Measurements from ENCODE around the gene MFRP. TPM values are rescaled to one million over a fixed set of nuclear protein-coding genes. Genes with fewer than 3 reads are reported as not detected.
A peak's percentile ranks its signal among the peaks of the same experiment; 100 is the strongest.

The MFRP gene
- total and polyA plus RNA-seq, 8 donors: not detected

GRCh38 chr11:119347940-119348605, 1.6 kb upstream of the MFRP start:
- Histone ChIP-seq H3K9me3 (no peaks in the 10 kb centered on the region), H3K4me3 (no peak overlapping the region), H3K4me1 (peaks cover 4 to 15% (median 6%) of the 10 kb centered on the region in 4 donors), H3K27me3 (peaks cover 0 to 12% (median 0%) of the 10 kb centered on the region in 3 donors), H3K36me3 (no peaks in the 10 kb centered on the region), H3K27ac (no peak overlapping the region)
- intact Hi-C loops (cut with DNase I; ENCODE audit: low total_unique reads): no loop called here
- 73 to 83% (median 79%) methylated on average over 16 of the region's 16 CpGs for WGBS, 5 donors
- DNase-seq: peak in 1 of 2 donors; percentile 5
- TF ChIP-seq POLR2A (IDR thresholded peaks at IDR 0.05) (no peak), CTCF (IDR thresholded peaks at IDR 0.05) (no peak), EP300 (IDR thresholded peaks at IDR 0.05) (no peak), POLR2AphosphoS5 (IDR thresholded peaks at IDR 0.05) (no peak)

GRCh38 chr11:119347242-119347641, 737 bp upstream of the MFRP start:
- no peak for TF ChIP-seq POLR2AphosphoS5 (IDR thresholded peaks at IDR 0.05)
- no peak for TF ChIP-seq POLR2A (IDR thresholded peaks at IDR 0.05)
- TF ChIP-seq EP300 (IDR thresholded peaks at IDR 0.05): no peak
- TF ChIP-seq CTCF (IDR thresholded peaks at IDR 0.05): no peak
- Histone ChIP-seq H3K27ac (peak overlapping the region in 1 of 5 donors; percentile 29), H3K4me3 (no peak overlapping the region), H3K27me3 (peaks cover 0 to 17% (median 0%) of the 10 kb centered on the region in 3 donors), H3K36me3 (no peaks in the 10 kb centered on the region), H3K9me3 (no peaks in the 10 kb centered on the region), H3K4me1 (peaks cover 0 to 8% (median 0%) of the 10 kb centered on the region in 4 donors)
- intact Hi-C loops (cut with DNase I; ENCODE audit: low total_unique reads): no loop called here
- 58 to 82% (median 71%) methylated on average over 2 of the region's 2 CpGs for WGBS, 5 donors
- peak in 1 of 2 donors; percentile 23 for DNase-seq

- no peak for TF ChIP-seq CTCF (IDR thresholded peaks at IDR 0.05)
- TF ChIP-seq EP300 (IDR thresholded peaks at IDR 0.05): no peak
- no peak for TF ChIP-seq POLR2A (IDR thresholded peaks at IDR 0.05)
- TF ChIP-seq POLR2AphosphoS5 (IDR thresholded peaks at IDR 0.05): no peak
- DNase-seq: peak in 1 of 2 donors; percentile 3
- peaks cover 9 to 20% (median 13%) of the 10 kb centered on the region in 4 donors for H3K4me1 ChIP-seq
- no peaks in the 10 kb centered on the region for H3K36me3 ChIP-seq
- intact Hi-C loops (cut with DNase I; ENCODE audit: low total_unique reads): no loop called here
- WGBS, 5 donors: 78 to 85% (median 84%) methylated on average over 10 to 12 of the region's 12 CpGs
- H3K9me3 ChIP-seq: no peaks in the 10 kb centered on the region
- peaks cover 0 to 33% (median 6%) of the 10 kb centered on the region in 3 donors for H3K27me3 ChIP-seq
- no peak overlapping the region for H3K4me3 ChIP-seq
- no peak overlapping the region for H3K27ac ChIP-seq
These were observed 820 bp downstream of the MFRP start for GRCh38 chr11:119345685-119346084.

- no peak for TF ChIP-seq EP300 (IDR thresholded peaks at IDR 0.05)
- WGBS, 5 donors: 78 to 87% (median 83%) methylated on average over 12 to 14 of the region's 14 CpGs
- Histone ChIP-seq H3K36me3 (no peaks in the 10 kb centered on the region), H3K27me3 (peaks cover 0 to 45% (median 18%) of the 10 kb centered on the region in 3 donors), H3K27ac (no peak overlapping the region), H3K9me3 (no peaks in the 10 kb centered on the region), H3K4me3 (no peak overlapping the region), H3K4me1 (peaks cover 20 to 32% (median 25%) of the 10 kb centered on the region in 4 donors)
- intact Hi-C loops (cut with DNase I; ENCODE audit: low total_unique reads): no loop called here
- DNase-seq: peak in 1 of 2 donors; percentile 12
These were observed 2.1 kb downstream of the MFRP start for GRCh38 chr11:119344291-119345010.
